Astrocyte of the hippocampus (primary cell): Measurements from ENCODE around the gene GPR158.
A peak's percentile ranks its signal among the peaks of the same experiment; 100 is the strongest.

Experiments
- DNase-seq: peaks from one replicate; pipeline ENCODE4 v3.0.0; 2011; ENCODE audit warnings: low read depth, low spot score

The GPR158 gene

GRCh38 chr10:25191162-25191895 lies 16.5 kb downstream of the GPR158 start:
- DNase-seq = peak; percentile 7

GRCh38 chr10:25198151-25198550 lies 23.4 kb downstream of the GPR158 start:
- no peak for DNase-seq

DNA sequence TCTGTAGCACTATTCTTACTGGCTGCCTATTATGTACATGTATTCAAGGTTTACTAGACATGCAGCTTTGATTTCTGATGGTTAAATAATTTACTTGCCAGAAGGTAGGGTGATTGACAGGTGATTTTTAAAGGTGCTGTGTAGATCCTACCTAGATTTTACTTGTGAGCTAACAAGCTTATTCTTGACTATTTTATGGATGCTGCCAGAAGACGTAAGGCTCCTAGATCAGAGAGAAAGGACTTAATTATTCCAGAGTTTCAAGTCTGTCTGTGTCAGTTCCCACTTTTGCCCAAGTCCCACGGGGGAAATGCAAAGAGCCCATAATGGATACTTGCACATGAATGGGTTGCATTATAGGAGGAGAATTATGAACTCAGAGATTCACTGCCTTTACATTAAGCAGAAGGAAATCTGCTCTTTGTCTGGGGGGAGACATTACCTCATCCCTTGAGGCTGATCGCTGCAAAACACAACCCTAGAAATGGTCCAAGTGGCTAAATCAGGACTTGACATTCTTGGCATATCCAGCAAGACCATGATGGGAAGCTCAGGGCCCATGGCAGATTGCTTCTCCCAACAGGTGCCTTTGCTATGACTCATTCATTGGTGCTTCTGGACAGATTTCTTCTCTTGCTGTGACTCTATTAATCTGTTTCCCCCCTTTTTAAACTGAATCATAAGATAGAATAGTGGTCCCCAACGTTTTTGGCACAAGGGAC lies 32.1 kb downstream of the GPR158 start:
- no peak for DNase-seq

DNA sequence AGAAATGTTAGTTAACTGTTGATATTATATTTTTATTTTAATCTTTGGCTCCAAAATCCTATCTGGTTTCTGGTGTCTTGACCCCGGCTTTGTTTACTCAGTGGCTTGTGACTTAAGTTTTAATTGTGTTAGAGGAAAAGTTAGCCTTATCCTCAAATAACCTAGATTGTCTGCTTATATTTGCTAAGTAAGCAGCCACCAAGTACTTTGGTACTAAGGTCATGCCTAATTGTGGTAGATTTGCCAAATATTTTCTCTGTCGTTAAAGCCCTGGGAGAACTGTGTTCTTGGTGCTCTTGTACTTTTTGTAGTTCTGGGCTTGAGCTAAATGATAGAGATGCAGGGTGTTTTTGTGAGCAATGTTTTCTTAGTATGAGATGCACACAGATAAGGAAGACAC lies 34.8 kb downstream of the GPR158 start:
- no peak for DNase-seq

GRCh38 chr10:25210265-25210664 lies 35.5 kb downstream of the GPR158 start:
- no peak for DNase-seq

- no peak for DNase-seq
Observed at GRCh38 chr10:25220156-25220555, 45.4 kb downstream of the GPR158 start.

- DNase-seq = no peak
Observed at GRCh38 chr10:25222085-25222660, 47.4 kb downstream of the GPR158 start.

DNA sequence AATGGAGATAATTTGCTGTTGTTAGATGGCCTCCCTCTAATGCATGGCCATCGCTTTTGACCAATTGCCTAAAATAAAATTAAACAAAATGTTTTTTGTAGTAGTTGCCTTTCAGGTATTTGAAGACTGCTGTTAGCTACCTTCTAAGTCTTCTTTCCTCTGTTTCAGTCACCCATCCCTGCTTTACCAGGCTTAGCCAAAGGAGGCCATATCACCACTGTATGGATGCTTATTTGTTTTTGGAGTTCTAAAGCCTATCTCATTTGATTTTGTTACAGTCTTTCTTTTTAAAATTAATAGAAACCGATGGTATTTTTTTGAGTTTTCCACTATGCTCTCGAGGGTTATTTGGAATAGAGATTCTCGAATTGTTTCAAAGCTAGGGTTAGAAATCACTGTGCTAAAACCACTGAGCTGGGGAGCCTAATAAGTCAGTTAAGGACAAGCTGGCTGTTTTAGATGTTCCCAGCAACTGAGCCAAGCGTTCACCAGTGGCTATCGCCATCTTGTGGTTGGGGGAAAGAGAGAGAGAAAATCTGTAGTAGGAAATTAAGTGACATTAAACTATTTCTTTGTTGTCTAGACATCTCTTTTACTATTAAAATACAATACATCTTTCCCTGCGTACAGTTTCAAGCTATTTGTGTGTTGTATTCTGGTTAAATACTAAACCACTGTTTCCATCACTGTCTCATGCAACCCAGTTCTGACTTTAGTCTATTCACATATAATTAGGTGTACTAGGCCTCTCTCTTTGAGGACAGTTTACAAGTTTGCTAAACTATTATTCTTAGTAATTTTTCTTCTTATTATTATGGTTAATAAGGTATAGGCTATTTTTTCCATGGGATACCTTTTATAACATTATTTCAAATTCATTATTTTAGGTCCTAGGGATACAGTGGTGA lies 52.2 kb downstream of the GPR158 start:
- DNase-seq = peak; percentile 80

DNA sequence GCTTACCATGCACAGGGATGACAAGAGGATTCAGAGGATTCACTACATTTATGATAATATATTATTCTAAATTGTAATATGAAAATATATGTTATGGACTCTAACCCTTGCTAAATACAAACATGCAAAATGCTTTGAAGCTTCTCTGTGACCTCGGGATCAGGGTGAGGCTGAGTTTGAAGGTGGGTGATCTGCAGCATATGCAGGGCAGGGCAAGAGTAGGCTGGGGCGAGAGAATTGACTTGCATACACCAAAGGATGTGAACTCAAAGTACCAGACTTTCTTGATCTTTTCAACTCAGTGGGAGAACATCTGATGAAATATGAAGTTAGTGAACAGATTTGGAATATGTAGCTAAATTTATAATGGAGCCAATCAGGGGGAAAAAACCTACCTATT lies 57.0 kb downstream of the GPR158 start:
- DNase-seq = no peak

DNA sequence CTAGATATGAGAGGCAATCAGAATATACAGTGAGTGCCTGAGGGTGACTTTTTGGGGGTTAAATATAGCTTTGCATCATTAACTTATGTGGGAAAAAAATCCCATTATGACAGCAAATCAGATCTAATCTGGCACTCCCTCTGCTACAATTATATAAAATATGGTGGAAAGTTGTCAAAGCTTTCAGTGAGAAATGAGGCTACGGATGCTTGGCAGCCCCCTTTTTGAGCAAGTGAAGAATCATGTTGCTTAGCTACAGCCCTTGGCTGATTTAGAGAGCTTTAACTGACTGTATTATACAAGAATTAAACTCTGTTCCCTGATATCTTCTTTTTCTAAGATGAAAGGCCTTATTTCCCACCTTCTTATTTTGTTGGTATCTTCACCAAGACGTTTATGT lies 57.4 kb downstream of the GPR158 start:
- DNase-seq = no peak

DNA sequence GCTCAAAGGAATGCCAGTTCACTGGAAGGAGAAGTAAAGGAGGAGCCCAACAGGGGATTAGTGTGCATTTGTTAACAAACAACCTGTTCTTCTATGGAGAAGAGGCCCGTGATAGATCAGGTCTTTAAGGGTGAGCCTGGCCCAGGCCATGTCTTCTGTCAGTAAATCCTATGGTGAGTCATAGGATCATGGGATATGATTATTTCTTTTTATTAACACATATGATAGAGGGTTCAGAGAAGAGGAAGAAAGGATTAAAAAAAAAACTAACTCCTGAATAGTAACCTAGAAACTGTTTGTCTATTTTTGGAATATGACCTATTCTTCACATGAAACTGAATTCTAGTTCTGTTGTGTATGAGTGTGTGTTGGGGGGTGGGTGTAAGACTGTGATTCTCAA lies 70.4 kb downstream of the GPR158 start:
- DNase-seq = no peak

GRCh38 chr10:25257646-25258045 lies 82.8 kb downstream of the GPR158 start:
- DNase-seq = no peak

DNA sequence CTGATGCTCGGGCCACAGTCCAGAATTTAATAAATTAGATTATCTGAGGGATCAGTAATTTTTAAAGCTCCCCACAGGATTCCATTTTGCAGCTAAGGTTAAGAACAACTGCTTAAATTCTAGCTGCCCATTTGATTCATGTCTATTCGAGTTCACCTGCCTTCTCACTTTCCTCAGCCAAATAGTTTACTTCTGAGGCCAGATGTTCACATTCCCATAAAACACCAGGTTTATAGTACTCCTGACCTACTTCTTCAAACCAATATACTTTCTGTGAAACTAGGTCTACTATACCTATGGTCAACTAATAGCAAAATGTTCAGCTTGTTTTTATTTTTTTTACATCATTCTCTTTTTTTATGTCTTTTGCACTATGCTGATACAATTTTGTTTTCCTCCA lies 86.3 kb downstream of the GPR158 start:
- no peak for DNase-seq

- no peak for DNase-seq
Observed at GRCh38 chr10:25261558-25261957, 86.8 kb downstream of the GPR158 start.

- DNase-seq = peak; percentile 55
Observed at GRCh38 chr10:25263931-25264330, 89.1 kb downstream of the GPR158 start.

- no peak for DNase-seq
Observed at GRCh38 chr10:25278180-25278579, 103.4 kb downstream of the GPR158 start.

DNA sequence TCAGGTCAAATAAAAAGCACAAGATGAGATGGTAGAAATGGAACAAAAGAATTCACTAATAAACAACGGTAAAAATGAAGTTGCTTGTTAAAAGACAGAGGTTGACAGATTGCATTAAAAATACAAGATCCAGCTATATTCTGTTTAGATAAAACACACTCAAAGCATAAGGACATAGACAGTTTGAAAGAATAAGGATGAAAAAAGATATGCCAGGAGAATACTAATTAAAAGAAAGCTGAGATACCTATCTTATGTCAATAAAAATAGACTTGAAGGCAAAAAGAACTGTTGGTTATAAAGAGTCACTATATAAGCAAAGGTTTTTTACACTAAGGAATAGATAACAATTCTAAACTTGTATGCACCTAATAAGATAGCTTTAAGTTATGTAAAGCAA lies 105.3 kb downstream of the GPR158 start:
- no peak for DNase-seq

GRCh38 chr10:25280573-25280972 lies 105.8 kb downstream of the GPR158 start:
- DNase-seq = no peak

GRCh38 chr10:25285809-25286208 lies 111.0 kb downstream of the GPR158 start:
- DNase-seq = no peak

- peak; percentile 9 for DNase-seq
Observed at GRCh38 chr10:25288181-25288580, 113.4 kb downstream of the GPR158 start.

GRCh38 chr10:25294032-25294926 lies 119.5 kb downstream of the GPR158 start:
- peak; percentile 65 for DNase-seq
